HepG2 (cell line): ENCODE results near the gene TGFBR1. TPM values are rescaled to one million over a fixed set of nuclear protein-coding genes. Genes with fewer than 3 reads are reported as not detected.
A peak's percentile ranks its signal among the peaks of the same experiment; 100 is the strongest.

ENCODE experiments used
- CCAR2 ChIP-seq: fragments of 200-400 bp; formaldehyde crosslinking; optimal IDR thresholded peaks from 2 replicates; pipeline ENCODE3; 2018; ENCODE audit warnings: low read depth, mild to moderate bottlenecking, low read length, moderate library complexity
- MAFG ChIP-seq: sonication (generic); formaldehyde crosslinking; IDR thresholded peaks from 2 replicates; pipeline ENCODE4 v1.5.1; 2020; ENCODE audit warnings: mild to moderate bottlenecking, missing genetic modification reagents
- MLLT10 ChIP-seq: sonication (generic); formaldehyde crosslinking; IDR thresholded peaks from 2 replicates; pipeline ENCODE4 v1.4.0; 2020; ENCODE audit warnings: missing genetic modification reagents
- NCOA2 ChIP-seq: sonication (generic); formaldehyde crosslinking; IDR thresholded peaks from 2 replicates; pipeline ENCODE4 v1.8.0; 2022; ENCODE audit warnings: inconsistent platforms
- RFXANK ChIP-seq: IDR thresholded peaks from 2 replicates; pipeline ENCODE4 v1.6.1; 2016
- SIN3A ChIP-seq: IDR thresholded peaks from 2 replicates; pipeline ENCODE4 v1.6.1; 2011; ENCODE audit warnings: low read depth, mild to moderate bottlenecking, control low read depth, low read length, borderline replicate concordance
- ZNF205 ChIP-seq: IDR thresholded peaks from 2 replicates; pipeline ENCODE4 v1.6.1; 2018; ENCODE audit warnings: missing biosample characterization, missing genetic modification reagents
- ZNF616 ChIP-seq: sonication (generic); formaldehyde crosslinking; IDR thresholded peaks from 2 replicates; pipeline ENCODE4 v1.5.0; 2020; ENCODE audit warnings: low read depth, mild to moderate bottlenecking, missing genetic modification reagents
- ZNF674 ChIP-seq: sonication (generic); formaldehyde crosslinking; IDR thresholded peaks from 2 replicates; pipeline ENCODE4 v1.5.0; 2020; ENCODE audit warnings: low read depth, mild to moderate bottlenecking, missing genetic modification reagents
- ZSCAN22 ChIP-seq: sonication (generic); formaldehyde crosslinking; IDR thresholded peaks from 2 replicates; pipeline ENCODE4 v1.4.0; 2020; ENCODE audit warnings: mild to moderate bottlenecking, missing genetic modification reagents
- polyA plus RNA-seq, 8 experiments: library from polyadenylated mRNA; depleted of rRNA in 3 of 8; stranded (reverse) in 7 of 8; unstranded in 1 of 8; fragments of >200 nt; fragmentation: Illumina TruSeq in 4 of 8; extraction: Trizol in 4 of 8; gene quantifications; 2 replicates each; pipeline versions ENCODE4 v1.2.1 to v1.2.3, GENCODE V29; 2011 to 2016; ENCODE audit warnings: low read depth in 4 of 8, missing spikeins in 1 of 8, mixed read lengths in 1 of 8; ENCODE audit not compliant: insufficient read depth in 1 of 8
- total RNA-seq, 5 experiments: library from RNA; depleted of rRNA; stranded (reverse); fragments of >200 nt; fragmentation: Illumina TruSeq; extraction: Trizol; gene quantifications; 2 replicates each; pipeline ENCODE4 v1.2.3, GENCODE V29; 2016; ENCODE audit warnings: low read depth in 1 of 5
- TF ChIP-seq, protein P1 (sequence below): IDR thresholded peaks from 2 replicates; pipeline ENCODE4 v1.6.1; 2016
- TF ChIP-seq, protein P2 (sequence below): sonication (generic); formaldehyde crosslinking; IDR thresholded peaks from 2 replicates; pipeline ENCODE4 v1.4.0; 2020; ENCODE audit warnings: mild to moderate bottlenecking, missing genetic modification reagents
- TF ChIP-seq, protein P3 (sequence below): sonication (generic); formaldehyde crosslinking; IDR thresholded peaks from 2 replicates; pipeline ENCODE4 v1.8.0; 2022; ENCODE audit warnings: mild to moderate bottlenecking, missing genetic modification reagents, moderate library complexity
- TF ChIP-seq, protein P4 (sequence below): sonication (generic); formaldehyde crosslinking; IDR thresholded peaks from 2 replicates; pipeline ENCODE4 v1.5.0; 2020; ENCODE audit warnings: mild to moderate bottlenecking, missing genetic modification reagents

The TGFBR1 gene
- total and polyA plus RNA-seq, 2 of the 13 experiments (the other 11 are each of a cell fraction or from before 2014, with no cell fraction given): 16.8 to 23.9 TPM

DNA sequence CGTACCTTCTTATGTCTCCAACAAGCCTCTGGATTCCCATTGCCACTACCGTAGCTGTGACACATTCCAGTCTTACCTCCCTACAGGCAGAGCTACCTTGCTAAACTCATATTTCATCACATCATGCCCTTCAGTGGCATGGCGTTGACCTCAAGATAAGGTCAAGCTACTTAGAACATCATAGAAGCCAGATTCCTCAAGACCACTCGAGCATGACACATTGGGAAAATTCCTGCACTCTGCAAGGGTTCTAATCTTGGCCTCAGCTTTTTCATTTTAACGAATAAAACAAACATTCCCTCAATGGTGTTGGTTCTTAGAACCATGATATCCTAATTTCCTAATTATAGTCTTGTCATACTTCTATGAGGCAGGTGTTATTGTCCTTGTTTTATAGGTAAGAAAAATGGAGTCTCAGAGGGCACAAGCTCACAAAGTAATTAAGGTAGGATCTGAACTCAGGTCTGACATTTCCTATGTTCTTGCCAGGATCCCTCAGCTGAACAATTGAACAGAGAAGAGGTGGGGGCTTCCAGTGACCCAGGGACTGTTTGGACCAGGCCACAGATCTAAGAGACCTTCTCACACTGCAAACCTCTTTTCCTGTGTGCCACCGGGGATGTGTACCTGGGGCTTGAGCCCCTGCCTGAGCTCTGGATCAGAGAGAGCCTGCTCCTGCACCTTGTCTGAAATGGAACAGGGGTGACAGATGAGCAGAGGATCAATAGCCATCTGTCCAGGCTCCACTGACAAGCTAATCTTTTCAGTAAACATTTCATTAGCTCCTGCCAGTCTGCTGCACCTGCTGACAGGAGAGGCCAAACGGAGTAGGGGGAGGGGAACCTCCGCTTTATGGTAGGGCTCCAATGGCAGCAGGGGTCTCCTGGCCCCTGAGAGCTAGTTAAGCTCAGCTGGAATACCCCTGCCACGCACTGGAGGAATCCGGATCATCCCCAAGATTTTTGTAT lies 67.5 kb downstream of the TGFBR1 start (continued):
- TF ChIP-seq CCAR2: no peak
- TF ChIP-seq ZSCAN22: no peak
- TF ChIP-seq MLLT10 (CRISPR knock-in tag): no peak
- no peak for TF ChIP-seq SIN3A
- peak; percentile 73; the same call in 1 of the 2 replicates for TF ChIP-seq ZNF205
- peak; percentile 80 for TF ChIP-seq NCOA2
- TF ChIP-seq, protein P1, sequence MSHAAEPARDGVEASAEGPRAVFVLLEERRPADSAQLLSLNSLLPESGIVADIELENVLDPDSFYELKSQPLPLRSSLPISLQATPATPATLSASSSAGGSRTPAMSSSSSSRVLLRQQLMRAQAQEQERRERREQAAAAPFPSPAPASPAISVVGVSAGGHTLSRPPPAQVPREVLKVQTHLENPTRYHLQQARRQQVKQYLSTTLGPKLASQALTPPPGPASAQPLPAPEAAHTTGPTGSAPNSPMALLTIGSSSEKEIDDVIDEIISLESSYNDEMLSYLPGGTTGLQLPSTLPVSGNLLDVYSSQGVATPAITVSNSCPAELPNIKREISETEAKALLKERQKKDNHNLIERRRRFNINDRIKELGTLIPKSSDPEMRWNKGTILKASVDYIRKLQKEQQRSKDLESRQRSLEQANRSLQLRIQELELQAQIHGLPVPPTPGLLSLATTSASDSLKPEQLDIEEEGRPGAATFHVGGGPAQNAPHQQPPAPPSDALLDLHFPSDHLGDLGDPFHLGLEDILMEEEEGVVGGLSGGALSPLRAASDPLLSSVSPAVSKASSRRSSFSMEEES (CRISPR knock-in tag): peak; percentile 67; the same call in 1 of the 2 replicates
- TF ChIP-seq, protein P2, sequence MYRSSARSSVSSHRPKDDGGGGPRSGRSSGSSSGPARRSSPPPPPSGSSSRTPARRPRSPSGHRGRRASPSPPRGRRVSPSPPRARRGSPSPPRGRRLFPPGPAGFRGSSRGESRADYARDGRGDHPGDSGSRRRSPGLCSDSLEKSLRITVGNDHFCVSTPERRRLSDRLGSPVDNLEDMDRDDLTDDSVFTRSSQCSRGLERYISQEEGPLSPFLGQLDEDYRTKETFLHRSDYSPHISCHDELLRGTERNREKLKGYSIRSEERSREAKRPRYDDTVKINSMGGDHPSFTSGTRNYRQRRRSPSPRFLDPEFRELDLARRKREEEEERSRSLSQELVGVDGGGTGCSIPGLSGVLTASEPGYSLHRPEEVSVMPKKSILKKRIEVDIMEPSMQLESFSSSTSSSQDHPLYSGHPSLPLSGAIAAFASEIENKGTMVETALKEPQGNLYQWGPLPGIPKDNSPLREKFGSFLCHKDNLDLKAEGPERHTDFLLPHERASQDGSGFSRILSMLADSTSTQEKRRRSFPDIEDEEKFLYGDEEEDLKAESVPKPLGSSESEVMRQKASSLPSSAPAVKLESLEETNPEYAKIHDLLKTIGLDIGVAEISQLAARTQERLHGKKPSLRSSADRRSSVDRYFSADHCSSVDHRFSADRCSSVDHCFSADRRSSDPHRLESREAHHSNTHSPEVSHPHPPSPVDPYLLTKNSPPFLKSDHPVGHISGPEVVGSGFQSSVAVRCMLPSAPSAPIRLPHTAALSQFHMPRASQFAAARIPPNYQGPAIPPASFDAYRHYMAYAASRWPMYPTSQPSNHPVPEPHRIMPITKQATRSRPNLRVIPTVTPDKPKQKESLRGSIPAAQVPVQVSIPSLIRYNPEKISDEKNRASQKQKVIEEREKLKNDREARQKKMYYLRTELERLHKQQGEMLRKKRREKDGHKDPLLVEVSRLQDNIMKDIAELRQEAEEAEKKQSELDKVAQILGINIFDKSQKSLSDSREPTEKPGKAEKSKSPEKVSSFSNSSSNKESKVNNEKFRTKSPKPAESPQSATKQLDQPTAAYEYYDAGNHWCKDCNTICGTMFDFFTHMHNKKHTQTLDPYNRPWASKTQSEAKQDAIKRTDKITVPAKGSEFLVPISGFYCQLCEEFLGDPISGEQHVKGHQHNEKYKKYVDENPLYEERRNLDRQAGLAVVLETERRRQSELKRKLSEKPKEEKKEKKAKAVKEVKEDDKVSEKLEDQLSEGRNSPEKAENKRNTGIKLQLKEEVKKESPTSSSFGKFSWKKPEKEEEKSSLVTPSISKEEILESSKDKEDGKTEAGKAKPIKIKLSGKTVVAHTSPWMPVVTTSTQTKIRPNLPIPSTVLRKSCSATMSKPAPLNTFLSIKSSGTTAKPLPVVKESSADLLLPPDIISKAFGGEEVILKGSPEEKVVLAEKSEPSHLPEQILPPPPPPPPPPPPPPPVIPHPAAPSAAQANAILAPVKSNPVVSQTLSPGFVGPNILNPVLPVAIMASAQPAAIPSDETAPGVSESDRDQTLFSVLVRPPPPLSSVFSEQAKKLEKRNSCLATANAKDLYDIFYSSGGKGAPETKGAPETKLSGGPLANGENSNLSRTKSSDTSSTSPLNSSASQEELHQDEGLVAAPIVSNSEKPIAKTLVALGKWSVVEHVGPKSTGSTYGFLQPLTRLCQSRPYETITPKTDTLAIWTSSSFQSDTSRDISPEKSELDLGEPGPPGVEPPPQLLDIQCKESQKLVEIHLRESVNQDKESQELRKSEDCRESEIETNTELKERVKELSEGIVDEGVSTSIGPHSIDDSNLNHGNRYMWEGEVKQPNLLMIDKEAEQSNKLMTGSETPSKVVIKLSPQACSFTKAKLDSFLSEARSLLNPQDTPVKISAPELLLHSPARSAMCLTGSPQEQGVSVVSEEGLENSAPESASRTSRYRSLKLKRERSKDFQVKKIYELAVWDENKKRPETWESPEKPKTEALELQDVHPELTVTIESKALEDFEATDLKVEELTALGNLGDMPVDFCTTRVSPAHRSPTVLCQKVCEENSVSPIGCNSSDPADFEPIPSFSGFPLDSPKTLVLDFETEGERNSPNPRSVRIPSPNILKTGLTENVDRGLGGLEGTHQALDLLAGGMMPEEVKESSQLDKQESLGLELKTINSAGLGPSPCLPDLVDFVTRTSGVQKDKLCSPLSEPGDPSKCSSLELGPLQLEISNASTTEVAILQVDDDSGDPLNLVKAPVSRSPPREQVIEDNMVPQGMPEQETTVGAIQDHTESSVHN (CRISPR knock-in tag): no peak
- TF ChIP-seq, protein P3, sequence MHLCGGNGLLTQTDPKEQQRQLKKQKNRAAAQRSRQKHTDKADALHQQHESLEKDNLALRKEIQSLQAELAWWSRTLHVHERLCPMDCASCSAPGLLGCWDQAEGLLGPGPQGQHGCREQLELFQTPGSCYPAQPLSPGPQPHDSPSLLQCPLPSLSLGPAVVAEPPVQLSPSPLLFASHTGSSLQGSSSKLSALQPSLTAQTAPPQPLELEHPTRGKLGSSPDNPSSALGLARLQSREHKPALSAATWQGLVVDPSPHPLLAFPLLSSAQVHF (CRISPR knock-in tag): no peak
- no peak for TF ChIP-seq ZNF616
- no peak for TF ChIP-seq MAFG (CRISPR knock-in tag)
- TF ChIP-seq ZNF674 (CRISPR knock-in tag): no peak
- TF ChIP-seq, protein P4, sequence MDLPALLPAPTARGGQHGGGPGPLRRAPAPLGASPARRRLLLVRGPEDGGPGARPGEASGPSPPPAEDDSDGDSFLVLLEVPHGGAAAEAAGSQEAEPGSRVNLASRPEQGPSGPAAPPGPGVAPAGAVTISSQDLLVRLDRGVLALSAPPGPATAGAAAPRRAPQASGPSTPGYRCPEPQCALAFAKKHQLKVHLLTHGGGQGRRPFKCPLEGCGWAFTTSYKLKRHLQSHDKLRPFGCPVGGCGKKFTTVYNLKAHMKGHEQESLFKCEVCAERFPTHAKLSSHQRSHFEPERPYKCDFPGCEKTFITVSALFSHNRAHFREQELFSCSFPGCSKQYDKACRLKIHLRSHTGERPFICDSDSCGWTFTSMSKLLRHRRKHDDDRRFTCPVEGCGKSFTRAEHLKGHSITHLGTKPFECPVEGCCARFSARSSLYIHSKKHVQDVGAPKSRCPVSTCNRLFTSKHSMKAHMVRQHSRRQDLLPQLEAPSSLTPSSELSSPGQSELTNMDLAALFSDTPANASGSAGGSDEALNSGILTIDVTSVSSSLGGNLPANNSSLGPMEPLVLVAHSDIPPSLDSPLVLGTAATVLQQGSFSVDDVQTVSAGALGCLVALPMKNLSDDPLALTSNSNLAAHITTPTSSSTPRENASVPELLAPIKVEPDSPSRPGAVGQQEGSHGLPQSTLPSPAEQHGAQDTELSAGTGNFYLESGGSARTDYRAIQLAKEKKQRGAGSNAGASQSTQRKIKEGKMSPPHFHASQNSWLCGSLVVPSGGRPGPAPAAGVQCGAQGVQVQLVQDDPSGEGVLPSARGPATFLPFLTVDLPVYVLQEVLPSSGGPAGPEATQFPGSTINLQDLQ (CRISPR knock-in tag): no peak
- no peak for TF ChIP-seq RFXANK (CRISPR knock-in tag)
